Thyroid gland (tissue), 4 donors: ENCODE data around the gene RAB27B. TPM values are rescaled to one million over a fixed set of nuclear protein-coding genes. Genes with fewer than 3 reads are reported as not detected.
A peak's percentile ranks its signal among the peaks of the same experiment; 100 is the strongest.

Experiments used
- DNase-seq, 2 donors: peaks; one replicate each; pipeline ENCODE4 v3.0.0-alpha.2; 2019
- H3K27ac ChIP-seq, 3 donors: fragments of 200-600 bp; sonication (generic); 1 replicate in 2 of 3; 2 replicates in 1 of 3; pipeline ENCODE4 v1.5.1; 2016 to 2019; ENCODE audit warnings: mild to moderate bottlenecking in 1 of 3, moderate library complexity in 1 of 3
- H3K27me3 ChIP-seq: fragments of 200-600 bp; sonication (generic); one replicate; pipeline ENCODE4 v1.5.1; 2019
- H3K36me3 ChIP-seq, 2 donors: fragments of 200-600 bp; sonication (generic); one replicate each; pipeline ENCODE4 v1.5.1; 2016 to 2019
- H3K4me1 ChIP-seq, 2 donors: fragments of 200-600 bp; sonication (generic); one replicate each; pipeline ENCODE4 v1.5.1; 2017 to 2019
- H3K4me3 ChIP-seq, 3 donors: fragments of 200-600 bp; sonication (generic); replicated peaks in 1 of 3; 1 replicate in 2 of 3; 2 replicates in 1 of 3; pipeline ENCODE4 v1.5.1; 2016; ENCODE audit warnings: mild to moderate bottlenecking in 1 of 3
- H3K9me3 ChIP-seq: fragments of 200-600 bp; sonication (generic); one replicate; pipeline ENCODE4 v1.5.1; 2017
- POLR2A ChIP-seq, 2 donors: fragments of 450-650 bp; IDR thresholded peaks; one replicate each; pipeline ENCODE4 v1.6.1; 2017; ENCODE audit warnings: antibody characterized with exemption in 2 of 2, mild to moderate bottlenecking in 2 of 2, moderate library complexity in 1 of 2
- WGBS, 2 donors: methylation state at CpG; one replicate each; pipeline ENCODE4 v1.1.5; 2017; 5-methylcytosine and 5-hydroxymethylcytosine counted together
- intact Hi-C: fragments of 100-400 bp; cut with DNase I; formaldehyde crosslinking; loops from one replicate; pipeline ENCODE4 v1.15.1; 2023
- total RNA-seq, 4 donors: library from RNA; depleted of rRNA; stranded (reverse); fragments of >200 nt; gene quantifications; one replicate each; pipeline ENCODE4 v1.2.3, GENCODE V29; 2016
- TF ChIP-seq, protein P1 (sequence below), 6 experiments: fragments of 200-600 bp in 3 of 6; fragments of 450-650 bp in 3 of 6; sonication (generic) in 3 of 6; IDR thresholded peaks; one replicate each; pipeline ENCODE4 v1.5.1; 2016 to 2019; ENCODE audit warnings: antibody characterized with exemption in 6 of 6, mild to moderate bottlenecking in 2 of 6, inconsistent platforms in 1 of 6, moderate library complexity in 1 of 6

Gene RAB27B
- total RNA-seq, 4 donors from 2014 or later = 0.21 to 0.44 (median 0.37) TPM

- H3K9me3 ChIP-seq = no peaks in the 10 kb centered on the region
- H3K4me1 ChIP-seq = no peaks in the 10 kb centered on the region
- no peak overlapping the region for H3K27ac ChIP-seq
- DNase-seq = peak; percentile 14 to 44
- H3K4me3 ChIP-seq = no peak overlapping the region
- intact Hi-C loops = no loop called here
- TF ChIP-seq POLR2A (IDR thresholded peaks at IDR 0.05) = no peak
- TF ChIP-seq, protein P1, sequence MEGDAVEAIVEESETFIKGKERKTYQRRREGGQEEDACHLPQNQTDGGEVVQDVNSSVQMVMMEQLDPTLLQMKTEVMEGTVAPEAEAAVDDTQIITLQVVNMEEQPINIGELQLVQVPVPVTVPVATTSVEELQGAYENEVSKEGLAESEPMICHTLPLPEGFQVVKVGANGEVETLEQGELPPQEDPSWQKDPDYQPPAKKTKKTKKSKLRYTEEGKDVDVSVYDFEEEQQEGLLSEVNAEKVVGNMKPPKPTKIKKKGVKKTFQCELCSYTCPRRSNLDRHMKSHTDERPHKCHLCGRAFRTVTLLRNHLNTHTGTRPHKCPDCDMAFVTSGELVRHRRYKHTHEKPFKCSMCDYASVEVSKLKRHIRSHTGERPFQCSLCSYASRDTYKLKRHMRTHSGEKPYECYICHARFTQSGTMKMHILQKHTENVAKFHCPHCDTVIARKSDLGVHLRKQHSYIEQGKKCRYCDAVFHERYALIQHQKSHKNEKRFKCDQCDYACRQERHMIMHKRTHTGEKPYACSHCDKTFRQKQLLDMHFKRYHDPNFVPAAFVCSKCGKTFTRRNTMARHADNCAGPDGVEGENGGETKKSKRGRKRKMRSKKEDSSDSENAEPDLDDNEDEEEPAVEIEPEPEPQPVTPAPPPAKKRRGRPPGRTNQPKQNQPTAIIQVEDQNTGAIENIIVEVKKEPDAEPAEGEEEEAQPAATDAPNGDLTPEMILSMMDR (IDR thresholded peaks at IDR 0.05) = no peak
- WGBS, 2 donors = 20 to 36% methylated on average over 5 of the region's 5 CpGs
- H3K36me3 ChIP-seq = no peaks in the 10 kb centered on the region
- H3K27me3 ChIP-seq = no peaks in the 10 kb centered on the region
Measured at GRCh38 chr18:54787121-54787520, 41.2 kb upstream of the RAB27B start.

DNA sequence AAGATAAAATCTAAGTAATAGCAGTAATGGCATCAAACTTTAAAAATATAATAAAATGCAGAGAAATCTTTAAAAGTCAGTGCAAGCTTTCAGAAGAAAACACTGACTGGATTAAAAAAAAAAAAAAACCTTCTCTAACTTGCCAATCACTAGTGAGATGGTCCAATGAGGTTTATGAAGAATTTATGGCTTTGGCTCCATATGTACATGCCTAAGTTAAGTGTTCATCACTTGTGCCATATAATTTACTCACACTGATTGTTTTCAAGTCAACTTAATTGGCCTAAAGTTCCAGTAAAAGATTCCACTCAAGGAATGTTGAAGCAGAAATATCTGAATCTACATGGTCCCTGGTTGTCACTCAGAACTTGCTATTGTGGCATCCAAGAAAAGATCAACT, 40.7 kb upstream of the RAB27B start:
- Histone ChIP-seq H3K9me3 (no peaks in the 10 kb centered on the region), H3K27ac (no peak overlapping the region), H3K4me3 (no peak overlapping the region), H3K27me3 (no peaks in the 10 kb centered on the region), H3K36me3 (no peaks in the 10 kb centered on the region), H3K4me1 (no peaks in the 10 kb centered on the region)
- intact Hi-C loops = no loop called here
- DNase-seq = no peak
- TF ChIP-seq, protein P1 (IDR thresholded peaks at IDR 0.05) = no peak
- TF ChIP-seq POLR2A (IDR thresholded peaks at IDR 0.05) = no peak

- intact Hi-C loops = no loop called here
- WGBS, 2 donors = 81 to 82% methylated on average over 1 of the region's 1 CpG
- Histone ChIP-seq H3K9me3 (no peaks in the 10 kb centered on the region), H3K27me3 (no peaks in the 10 kb centered on the region), H3K4me1 (no peaks in the 10 kb centered on the region), H3K27ac (no peak overlapping the region), H3K36me3 (no peaks in the 10 kb centered on the region), H3K4me3 (no peak overlapping the region)
- TF ChIP-seq POLR2A (IDR thresholded peaks at IDR 0.05) = no peak
- TF ChIP-seq, protein P1 (IDR thresholded peaks at IDR 0.05) = no peak
- DNase-seq = no peak
Measured at GRCh38 chr18:54790109-54790508, 38.2 kb upstream of the RAB27B start.

DNA sequence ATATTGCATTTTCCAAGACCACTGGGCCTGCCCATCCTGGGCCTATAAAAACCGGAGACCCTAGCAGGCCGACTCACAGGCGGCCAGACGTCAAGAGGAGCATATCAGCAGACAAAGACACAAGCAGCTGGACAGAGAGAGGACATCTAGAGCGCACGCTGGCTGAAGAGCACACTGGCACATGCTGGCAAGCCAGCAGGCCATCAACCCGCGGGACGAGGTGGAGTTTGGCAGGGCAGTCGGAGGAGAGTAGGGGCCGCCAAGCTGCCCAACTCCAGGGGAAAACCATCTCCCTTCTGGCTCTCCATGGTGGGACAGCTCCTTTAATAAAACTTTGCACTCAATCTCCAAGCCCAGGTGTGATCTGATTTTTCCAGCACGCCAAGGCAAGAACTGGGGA, 36.6 kb upstream of the RAB27B start:
- 96% methylated on average over 12 of the region's 12 CpGs for whole genome bisulfite sequencing, 2 donors
- intact Hi-C loops = no loop called here
- H3K27ac ChIP-seq = no peak overlapping the region
- no peaks in the 10 kb centered on the region for H3K9me3 ChIP-seq
- no peak for TF ChIP-seq POLR2A (IDR thresholded peaks at IDR 0.05)
- TF ChIP-seq, protein P1 (IDR thresholded peaks at IDR 0.05) = no peak
- no peaks in the 10 kb centered on the region for H3K4me1 ChIP-seq
- no peaks in the 10 kb centered on the region for H3K27me3 ChIP-seq
- H3K36me3 ChIP-seq = no peaks in the 10 kb centered on the region
- no peak overlapping the region for H3K4me3 ChIP-seq
- DNase-seq = no peak

- Histone ChIP-seq H3K27me3 (no peaks in the 10 kb centered on the region), H3K4me1 (no peaks in the 10 kb centered on the region), H3K9me3 (no peaks in the 10 kb centered on the region), H3K36me3 (no peaks in the 10 kb centered on the region), H3K4me3 (no peak overlapping the region), H3K27ac (no peak overlapping the region)
- no peak for TF ChIP-seq POLR2A (IDR thresholded peaks at IDR 0.05)
- no peak for DNase-seq
- 91 to 94% methylated on average over 7 to 9 of the region's 9 CpGs for WGBS, 2 donors
- intact Hi-C loops = no loop called here
Measured at GRCh38 chr18:54792079-54792478, 36.2 kb upstream of the RAB27B start.

- Histone ChIP-seq H3K36me3 (no peaks in the 10 kb centered on the region), H3K4me3 (no peak overlapping the region), H3K4me1 (no peaks in the 10 kb centered on the region), H3K27ac (no peak overlapping the region), H3K9me3 (no peaks in the 10 kb centered on the region), H3K27me3 (no peaks in the 10 kb centered on the region)
- intact Hi-C loops = no loop called here
- DNase-seq = no peak
- WGBS, 2 donors = 91 to 100% methylated on average over 1 of the region's 1 CpG
- no peak for TF ChIP-seq POLR2A (IDR thresholded peaks at IDR 0.05)
- TF ChIP-seq, protein P1 (IDR thresholded peaks at IDR 0.05) = no peak
Measured at GRCh38 chr18:54794823-54795222, 33.5 kb upstream of the RAB27B start.
